T47D (cell line): ENCODE data around the gene TEX53.

Experiments
- DNase-seq, 2 experiments: peaks; one replicate each; pipeline versions ENCODE4 v3.0.0 to v3.0.0-alpha.2; 2011 to 2012; ENCODE audit warnings: low read depth in 1 of 2, low spot score in 1 of 2
- JUND ChIP-seq: IDR thresholded peaks from 2 replicates; pipeline ENCODE4 v1.6.1; 2012; ENCODE audit warnings: low read depth
- in situ Hi-C: cut with HindIII; loops from 2 replicates; pipeline ENCODE4 v1.10.0; 2016; ENCODE audit warnings: low sequenced_read_pairs, low pct_unique_long_range_greater_than_20kb

Gene TEX53

DNA sequence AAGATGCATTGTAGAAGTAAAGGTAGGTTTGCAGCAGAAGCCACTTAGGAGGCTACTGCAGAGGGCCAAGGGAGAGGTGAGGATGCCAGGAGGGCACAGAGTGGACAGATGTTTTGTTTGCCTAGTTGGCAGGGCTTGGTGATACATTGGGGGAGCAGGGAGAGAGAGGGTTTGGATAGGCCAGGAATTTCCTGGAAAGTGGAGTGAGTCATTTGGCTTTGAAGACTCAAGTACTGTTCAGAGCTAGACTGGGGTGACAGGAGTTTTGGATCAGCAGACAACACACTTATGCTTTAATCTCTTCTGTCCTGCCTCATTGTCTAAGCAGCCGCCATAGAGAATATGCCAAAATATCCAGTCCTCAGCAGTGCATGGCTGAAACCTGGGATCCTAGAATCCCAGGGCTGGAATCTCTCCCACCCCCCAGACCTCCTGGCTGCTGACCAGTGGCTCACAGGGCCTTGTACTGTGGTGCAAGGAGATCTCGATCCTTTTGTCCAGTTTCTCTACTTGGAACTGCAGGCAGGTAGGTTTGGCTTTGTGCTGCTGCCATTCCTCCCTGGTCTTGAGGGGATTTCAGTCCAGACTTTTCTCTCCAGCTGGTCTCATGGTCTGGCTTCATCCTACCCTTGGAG is 35.5 kb downstream of the TEX53 start:
- peak in 1 of 2 experiments; percentile 44 for DNase-seq
- in situ Hi-C loops = no loop called here
- no peak for TF ChIP-seq JUND

GRCh38 chr9:114621561-114621960 is 36.0 kb downstream of the TEX53 start:
- no peak for DNase-seq
- in situ Hi-C loops = no loop called here
- no peak for TF ChIP-seq JUND

- in situ Hi-C loops = no loop called here
- TF ChIP-seq JUND = peak; percentile 60
- DNase-seq = peak; percentile 67 to 99
These were observed 38.3 kb downstream of the TEX53 start for GRCh38 chr9:114619191-114619761.

GRCh38 chr9:114616684-114617520 is 40.7 kb downstream of the TEX53 start:
- in situ Hi-C loops = no loop called here
- TF ChIP-seq JUND = no peak
- peak; percentile 47 to 95 for DNase-seq

DNA sequence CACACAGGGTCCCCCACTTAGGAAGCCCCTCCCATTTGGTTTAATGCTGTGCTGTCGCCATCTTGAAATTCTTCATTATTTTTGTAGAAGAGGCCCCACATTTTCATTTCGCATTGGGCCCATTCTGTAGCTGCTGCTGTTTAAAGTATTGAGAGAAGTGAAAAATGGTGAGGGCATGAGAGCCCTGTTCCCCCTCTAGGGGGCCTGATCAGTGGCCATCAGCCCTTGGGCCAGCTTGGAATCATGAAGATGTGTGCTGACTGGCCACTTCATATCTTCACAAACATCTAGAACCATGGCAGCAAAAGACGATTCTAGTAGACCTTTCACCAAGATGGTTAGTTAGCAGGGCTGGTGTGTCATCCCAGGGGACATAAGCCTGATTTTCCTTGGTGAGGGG is 43.2 kb downstream of the TEX53 start:
- TF ChIP-seq JUND = no peak
- in situ Hi-C loops = no loop called here
- DNase-seq = no peak

DNA sequence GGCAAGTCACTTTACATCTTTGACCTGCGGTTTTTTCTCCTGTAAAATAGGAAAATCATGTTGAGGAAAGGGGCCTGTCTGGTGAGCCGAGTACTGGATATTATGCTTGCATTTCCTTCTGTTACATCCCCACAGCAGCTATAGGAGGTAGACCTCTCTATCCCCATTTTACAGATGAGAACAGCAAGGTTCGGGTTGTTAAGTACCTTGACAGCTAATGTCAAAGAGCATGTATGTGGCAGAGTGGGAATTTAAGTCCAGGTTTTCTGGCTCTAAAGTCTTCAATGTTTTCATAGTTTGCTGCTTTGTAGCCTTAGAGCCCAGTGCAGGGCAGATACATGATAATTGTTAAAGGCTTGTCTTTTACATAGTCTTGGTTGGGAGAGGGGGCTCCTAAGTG is 43.7 kb downstream of the TEX53 start:
- TF ChIP-seq JUND = no peak
- DNase-seq = no peak
- in situ Hi-C loops = no loop called here

DNA sequence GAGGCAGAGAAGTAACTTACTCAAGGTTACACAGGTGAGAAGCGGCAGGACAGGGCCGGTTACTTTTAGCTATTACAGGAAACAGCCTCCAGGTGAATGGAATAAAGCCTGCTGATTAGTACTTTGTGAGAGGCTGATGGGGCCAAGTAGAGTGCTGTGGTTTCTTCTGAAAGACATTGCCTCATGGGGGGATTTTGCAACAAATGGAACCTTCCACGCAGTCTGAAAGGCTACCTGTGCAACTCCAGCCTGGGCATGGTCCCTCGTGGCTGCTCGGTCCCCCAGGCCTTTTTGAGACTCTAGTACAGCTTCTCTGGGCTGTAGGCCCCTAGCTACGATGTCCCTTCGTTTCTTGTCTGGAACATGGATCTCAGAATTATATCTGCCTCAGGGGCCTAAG is 44.5 kb downstream of the TEX53 start:
- TF ChIP-seq JUND = no peak
- peak in 1 of 2 experiments; percentile 60 for DNase-seq
- in situ Hi-C loops = no loop called here

- TF ChIP-seq JUND = no peak
- DNase-seq = peak in 1 of 2 experiments; percentile 80
- in situ Hi-C loops = no loop called here
These were observed 45.2 kb downstream of the TEX53 start for GRCh38 chr9:114612272-114612923.

DNA sequence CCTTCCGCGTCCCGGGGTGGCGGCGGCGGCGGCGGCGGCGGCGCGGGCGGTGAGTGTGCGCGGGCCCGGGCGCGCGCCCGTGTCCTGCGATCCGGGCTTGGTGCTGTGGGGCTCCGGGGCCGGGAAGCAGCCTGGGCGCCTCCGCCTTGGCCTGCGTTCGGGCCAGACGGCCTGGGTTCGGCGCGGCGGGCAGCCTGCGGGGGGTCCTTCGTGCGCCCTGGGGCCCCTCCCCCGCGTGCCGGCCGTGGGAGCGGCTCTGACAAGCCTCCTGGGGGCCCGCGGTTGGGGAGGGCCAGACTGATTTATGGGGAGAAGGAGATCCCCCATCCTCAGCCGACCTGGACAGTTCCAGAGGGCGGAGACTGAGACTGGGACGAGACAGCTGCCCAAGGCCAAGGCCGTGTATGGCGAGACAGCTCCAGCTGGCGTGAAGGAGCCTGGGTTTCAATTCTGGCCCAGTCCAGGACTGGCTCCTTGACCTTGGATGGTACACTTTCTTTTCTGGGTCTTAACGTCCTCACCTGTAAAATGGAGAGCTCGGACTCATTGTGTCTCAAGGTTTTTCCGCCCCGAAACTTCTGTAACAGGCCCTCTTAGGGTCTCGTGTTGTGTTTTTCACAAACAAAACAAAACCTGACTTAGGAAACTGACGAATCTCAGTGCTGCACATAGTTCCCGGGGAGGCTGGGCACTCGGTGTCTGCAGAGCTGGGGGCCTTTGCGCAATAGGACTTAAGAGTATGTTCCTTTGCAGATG is 45.9 kb downstream of the TEX53 start:
- in situ Hi-C loops = no loop called here
- DNase-seq = peak; percentile 55 to 90
- TF ChIP-seq JUND = no peak

DNA sequence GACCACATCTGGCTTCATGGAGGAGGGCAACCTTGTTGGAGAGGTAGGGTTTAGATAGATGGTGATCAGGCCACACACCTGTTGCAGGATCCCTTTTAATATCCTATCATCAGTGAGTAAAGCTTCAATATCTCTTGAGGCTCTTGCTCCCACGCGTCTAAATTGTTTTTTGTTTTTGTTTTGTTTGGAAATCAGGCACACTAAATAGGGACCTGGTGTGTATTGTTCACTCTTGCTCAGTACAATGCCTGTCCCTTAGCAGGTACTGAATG is 49.1 kb downstream of the TEX53 start:
- in situ Hi-C loops = no loop called here
- DNase-seq = no peak

GRCh38 chr9:114607671-114608524 is 49.7 kb downstream of the TEX53 start:
- DNase-seq = peak in 1 of 2 experiments; percentile 46
- in situ Hi-C loops = no loop called here
- no peak for TF ChIP-seq JUND

More for the DNA sequence above, 49.1 kb downstream of the TEX53 start:
- TF ChIP-seq JUND = no peak

DNA sequence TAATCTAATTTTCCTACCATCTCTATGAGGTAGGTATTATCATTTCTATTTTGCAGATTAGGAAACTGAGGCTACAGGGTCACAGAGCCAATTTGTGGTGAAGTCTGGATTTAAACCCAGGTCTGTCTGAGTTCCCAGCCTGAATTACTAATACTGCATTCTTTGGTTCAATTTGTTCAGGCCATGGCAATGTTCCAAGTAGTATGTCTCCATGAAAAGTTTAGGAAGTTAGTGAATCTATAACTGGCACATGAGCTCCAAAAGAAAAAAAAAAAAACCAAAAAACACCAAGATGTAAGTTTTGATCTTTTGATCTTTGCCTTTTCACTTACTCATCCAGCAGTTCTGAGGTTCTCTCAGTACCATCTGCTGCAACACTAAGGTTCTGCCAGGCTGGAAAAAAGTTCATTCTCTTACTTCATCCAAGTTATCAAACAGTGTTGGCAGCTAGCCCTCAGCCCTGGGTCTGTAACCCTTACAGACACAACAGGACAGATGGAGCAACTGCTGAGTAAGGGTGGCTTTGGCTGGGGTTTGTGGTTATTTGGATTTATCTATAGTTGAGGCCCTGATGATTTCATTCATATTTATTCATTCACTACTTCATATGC is 50.9 kb downstream of the TEX53 start:
- in situ Hi-C loops = no loop called here
- no peak for DNase-seq
- no peak for TF ChIP-seq JUND
